K562 (cell line): ENCODE data around the gene MAP2K3. TPM values are rescaled to one million over a fixed set of nuclear protein-coding genes. Genes with fewer than 3 reads are reported as not detected.

Experiments used
- ATAC-seq: fragments of 200-7000 bp; cut with Tn5 transposase; 3 replicates; pipeline ENCODE4 v1.9.1; 2020; ENCODE audit warnings: moderate library complexity
- BruUV-seq: library from RNA; stranded (reverse); fragments of 400-500 nt; replicated peaks from 2 replicates; lab custom pipeline; 2021; lab: Mats Ljungman, UMichigan
- CTCF ChIA-PET: fragments of 300-600 bp; formaldehyde crosslinking; extraction: SDS; loops from one replicate; lab custom pipeline; 2021; ENCODE audit warnings: low intra/inter-chr PET ratio; lab: Yijun Ruan, JAX
- POLR2A ChIA-PET: fragments of 300-600, 350-650 bp; sonication (Branson Sonifier 250); formaldehyde crosslinking; extraction: SDS; loops from one replicate; lab custom pipeline; 2021; ENCODE audit warnings: antibody characterized with exemption, inconsistent platforms; lab: Yijun Ruan, JAX
- DNase-seq, 4 experiments: peaks; one replicate each; pipeline versions ENCODE4 v3.0.0 to v3.0.0-alpha.2; 2011 to 2018; ENCODE audit warnings: low spot score in 3 of 4, mixed read lengths in 3 of 4; ENCODE audit errors: extremely low read depth in 1 of 4
- FAIRE-seq: peaks from 2 replicates; lab custom pipeline; 2011; peaks lifted over from hg19 to GRCh38; lab: Jason Lieb, UNC
- H2AFZ ChIP-seq: 2 replicates; pipeline ENCODE4 v1.6.0; 2011; ENCODE audit warnings: low read depth, low read length, control low read depth, inconsistent platforms
- H3K27ac ChIP-seq: fragments of 200-600 bp; 3 replicates; pipeline ENCODE4 v1.8.0; 2011; ENCODE audit warnings: low read depth, mild to moderate bottlenecking, control low read depth, inconsistent platforms, low read length, moderate library complexity, mixed read lengths; ENCODE audit errors: extremely low read depth
- H3K27me3 ChIP-seq, 2 experiments: fragments of 300-600 bp in 1 of 2; 2 replicates in 1 of 2; 3 replicates in 1 of 2; pipeline versions ENCODE4 v1.6.0 to v1.8.0; 2011; ENCODE audit warnings: inconsistent platforms in 2 of 2, low read length in 2 of 2, mild to moderate bottlenecking in 1 of 2, mixed read lengths in 1 of 2, moderate library complexity in 1 of 2; ENCODE audit not compliant: control insufficient read depth in 2 of 2, insufficient read depth in 2 of 2
- H3K36me3 ChIP-seq: fragments of 300-600 bp; 3 replicates; pipeline ENCODE4 v1.8.0; 2011; ENCODE audit warnings: mild to moderate bottlenecking, low read length, inconsistent platforms; ENCODE audit not compliant: control insufficient read depth, insufficient read depth
- H3K4me1 ChIP-seq, 2 experiments: fragments of 200-600 bp in 1 of 2; replicated peaks in 1 of 2; 2 replicates in 1 of 2; 3 replicates in 1 of 2; pipeline versions ENCODE4 v1.5.1 to v1.8.0; 2011; ENCODE audit warnings: inconsistent platforms in 2 of 2, low read length in 2 of 2, mild to moderate bottlenecking in 1 of 2, mixed read lengths in 1 of 2, moderate library complexity in 1 of 2; ENCODE audit not compliant: control insufficient read depth in 2 of 2, insufficient read depth in 2 of 2
- H3K4me2 ChIP-seq: 2 replicates; pipeline ENCODE4 v1.6.1; 2011; ENCODE audit warnings: low read length, control low read depth, inconsistent platforms, mixed read lengths; ENCODE audit not compliant: insufficient read depth
- H3K4me3 ChIP-seq: fragments of 200-600 bp; sonication (generic), shearing (Covaris generic); 2 replicates; pipeline ENCODE4 v1.5.1; 2016; ENCODE audit warnings: control low read depth, inconsistent platforms
- H3K79me2 ChIP-seq: fragments of 200-600 bp; 3 replicates; pipeline ENCODE4 v1.8.0; 2011; ENCODE audit warnings: low read length, inconsistent platforms; ENCODE audit not compliant: control insufficient read depth, insufficient read depth
- H3K9ac ChIP-seq, 2 experiments: 2 replicates each; pipeline versions ENCODE4 v1.6.0 to v1.6.1; 2011; ENCODE audit warnings: low read depth in 2 of 2, low read length in 2 of 2, control low read depth in 1 of 2, inconsistent platforms in 1 of 2, mild to moderate bottlenecking in 1 of 2, mixed read lengths in 1 of 2; ENCODE audit not compliant: insufficient read depth in 1 of 2
- H3K9me1 ChIP-seq: one replicate; pipeline ENCODE4 v1.6.0; 2011; ENCODE audit warnings: inconsistent platforms, mild to moderate bottlenecking, low read length, moderate library complexity; ENCODE audit not compliant: control insufficient read depth, insufficient read depth
- H3K9me3 ChIP-seq: replicated peaks from 2 replicates; pipeline ENCODE4 v1.5.1; 2011; ENCODE audit warnings: low read depth, low read length, inconsistent platforms; ENCODE audit not compliant: control insufficient read depth, insufficient read depth
- H4K20me1 ChIP-seq: replicated peaks from 2 replicates; pipeline ENCODE4 v1.6.1; 2011; ENCODE audit warnings: low read length, inconsistent platforms, mixed read lengths; ENCODE audit not compliant: control insufficient read depth, insufficient read depth
- DDX20 ChIP-seq: fragments of 450-650 bp; IDR thresholded peaks from 2 replicates; pipeline ENCODE4 v1.6.1; 2016; ENCODE audit warnings: missing genetic modification characterization, low read depth, mild to moderate bottlenecking, missing compliant biosample characterization, moderate library complexity
- FOXM1 ChIP-seq, 2 experiments: fragments of 450-650 bp in 1 of 2; sonication (generic) in 1 of 2; formaldehyde crosslinking in 1 of 2; IDR thresholded peaks; 2 replicates each; pipeline versions ENCODE4 v1.6.1 to v1.9.0; 2017 to 2022; ENCODE audit warnings: low read depth in 2 of 2, mild to moderate bottlenecking in 2 of 2, missing genetic modification reagents in 1 of 2, moderate library complexity in 1 of 2
- RBM25 ChIP-seq: fragments of 200-400 bp; formaldehyde crosslinking; IDR thresholded peaks from 2 replicates; pipeline ENCODE4 v1.6.1; 2018; ENCODE audit warnings: low read length, low read depth, moderate library complexity; ENCODE audit not compliant: severe bottlenecking
- SIN3A ChIP-seq, 2 experiments: fragments of 150-350 bp in 1 of 2; IDR thresholded peaks; 2 replicates each; pipeline ENCODE4 v1.6.1; 2011 to 2016; ENCODE audit warnings: borderline replicate concordance in 2 of 2, low read depth in 2 of 2, low read length in 2 of 2, mild to moderate bottlenecking in 2 of 2, moderate library complexity in 2 of 2; ENCODE audit not compliant: control insufficient read depth in 1 of 2
- TFE3 ChIP-seq: fragments of 450-650 bp; formaldehyde crosslinking; IDR thresholded peaks from 2 replicates; pipeline ENCODE4 v1.4.0; 2020; ENCODE audit warnings: mild to moderate bottlenecking, mixed read lengths
- WGBS: fragments of 100-300 bp; shearing (Covaris generic); methylation state at CpG from one replicate; pipeline ENCODE4 v1.1.6; 2016; ENCODE audit warnings: low coverage, mixed read lengths; ENCODE audit not compliant: insufficient coverage; ENCODE audit errors: missing lambda C conversion rate; 5-methylcytosine and 5-hydroxymethylcytosine counted together
- in situ Hi-C: fragments of 300-500 bp; cut with MboI; formaldehyde crosslinking; loops from 4 replicates; pipeline ENCODE4 v1.15.0; 2018; ENCODE audit warnings: inconsistent platforms, mixed read lengths
- intact Hi-C: fragments of 100-400 bp; cut with micrococcal nuclease; formaldehyde crosslinking; loops from 2 replicates; pipeline ENCODE4 v1.14.2; 2022
- polyA plus RNA-seq, 8 experiments: library from polyadenylated mRNA; depleted of rRNA in 4 of 8; stranded (reverse) in 5 of 8; unstranded in 3 of 8; fragments of >200 nt; fragmentation: Nextera tagmentation in 2 of 8; fragmentation: Illumina TruSeq in 1 of 8; extraction: Ambion mirVana in 2 of 8; extraction: Trizol in 1 of 8; gene quantifications; 2 replicates each; pipeline versions ENCODE4 v1.2.1 to v1.2.3, GENCODE V29; 2011 to 2014; ENCODE audit warnings: inconsistent platforms in 1 of 8, missing spikeins in 1 of 8
- total RNA-seq, 7 experiments: library from RNA; depleted of rRNA in 6 of 7; stranded (reverse); fragments of >200 nt in 6 of 7; fragmentation: Illumina TruSeq in 2 of 7; extraction: Trizol in 2 of 7; gene quantifications; 2 replicates each; pipeline versions ENCODE4 v1.2.1 to v1.2.3, GENCODE V29; 2011 to 2021; ENCODE audit warnings: low replicate concordance in 1 of 7

The MAP2K3 gene
- total and polyA plus RNA-seq, 9 of the 15 experiments (the other 6 are each of a cell fraction or from before 2014, with no cell fraction given), result 0.18 to 14.8 (median 3.5) TPM

- no peak for ATAC-seq
- no peak overlapping the region for H3K27ac ChIP-seq
- no peak overlapping the region for H2AFZ ChIP-seq
- CTCF ChIA-PET, result no interaction called here
- H3K4me2 ChIP-seq, result no peak overlapping the region
- no peaks in the 10 kb centered on the region for H4K20me1 ChIP-seq
- H3K36me3 ChIP-seq, result peaks cover 16% of the 10 kb centered on the region; the same call in 2 of the 3 replicates
- TF ChIP-seq SIN3A (IDR thresholded peaks at IDR 0.05; ENCODE audit: borderline replicate concordance in 2 of 2, control insufficient read depth in 1 of 2, low read depth in 2 of 2, low read length in 2 of 2), result no peak
- TF ChIP-seq, all 486 proteins: peak for 0
- H3K9ac ChIP-seq, result no peak overlapping the region
- peaks cover 3% of the 10 kb centered on the region for H3K9me1 ChIP-seq
- in situ Hi-C loops, result no loop called here
- BruUV-seq, result no TSS peak
- POLR2A ChIA-PET, result no interaction called here
- H3K9me3 ChIP-seq, result no peaks in the 10 kb centered on the region
- intact Hi-C loops, result no loop called here
- H3K4me1 ChIP-seq, result peaks cover 0 to 8% of the 10 kb centered on the region in 2 experiments; a peak in 1 of 5 replicates
- H3K79me2 ChIP-seq, result no peaks in the 10 kb centered on the region
- H3K27me3 ChIP-seq, result no peaks in the 10 kb centered on the region
- H3K4me3 ChIP-seq, result no peak overlapping the region
- WGBS, result 42% methylated on average over 21 of the region's 21 CpGs
- FAIRE-seq, result no peak
- peak in 1 of 4 experiments; percentile 9 for DNase-seq
Observed at GRCh38 chr17:21302711-21303425, 18.4 kb downstream of the MAP2K3 start.

GRCh38 chr17:21303441-21304065, 19.0 kb downstream of the MAP2K3 start:
- ChIA-PET CTCF (interaction anchor here (0.6 kb wide), 1 partner anchor 905 kb away, joined by 3 read pairs; no protein-coding TSS in a partner anchor), POLR2A (no interaction called here)
- DNase-seq (peak in 1 of 4 experiments; percentile 8), ATAC-seq (no peak), FAIRE-seq (no peak)
- 30% methylated on average over 8 of the region's 8 CpGs for whole genome bisulfite sequencing
- H3K9me1 ChIP-seq, result peaks cover 3% of the 10 kb centered on the region
- no peak for TF ChIP-seq TFE3 (CRISPR knock-in tag)
- no peak for TF ChIP-seq DDX20
- no peak for TF ChIP-seq FOXM1 (IDR thresholded peaks at IDR 0.05; ENCODE audit: low read depth)
- no peak for TF ChIP-seq FOXM1 (CRISPR knock-in tag; IDR thresholded peaks at IDR 0.05; ENCODE audit: low read depth)
- no peak for TF ChIP-seq RBM25
- H3K27ac ChIP-seq, result no peak overlapping the region
- H4K20me1 ChIP-seq, result no peaks in the 10 kb centered on the region
- no TSS peak for BruUV-seq
- peaks cover 16% of the 10 kb centered on the region; the same call in 2 of the 3 replicates for H3K36me3 ChIP-seq
- peaks cover 0 to 2% of the 10 kb centered on the region in 2 experiments; a peak in 1 of 5 replicates for H3K4me1 ChIP-seq
- H3K4me2 ChIP-seq, result no peak overlapping the region
- no peaks in the 10 kb centered on the region for H3K9me3 ChIP-seq
- H3K27me3 ChIP-seq, result no peaks in the 10 kb centered on the region
- in situ Hi-C loops, result no loop called here
- no peak overlapping the region for H3K9ac ChIP-seq
- no peaks in the 10 kb centered on the region for H3K79me2 ChIP-seq
- no peak overlapping the region for H3K4me3 ChIP-seq
- intact Hi-C loops, result no loop called here
- no peak overlapping the region for H2AFZ ChIP-seq
